AG09309 (cell line): ENCODE data around the gene TMEM205.

Source experiments
- DNase-seq: peaks from one replicate; pipeline ENCODE4 v3.0.0-alpha.2; 2010; ENCODE audit warnings: low read depth
- H3K4me3 ChIP-seq: 2 replicates; pipeline ENCODE4 v1.5.1; 2011; ENCODE audit warnings: mild to moderate bottlenecking, low read depth, low read length, moderate library complexity; ENCODE audit not compliant: control insufficient read depth
- TF ChIP-seq, protein P1 (sequence below): IDR thresholded peaks from 2 replicates; pipeline ENCODE4 v1.5.1; 2011; ENCODE audit warnings: mild to moderate bottlenecking, low read depth, low read length, inconsistent platforms; ENCODE audit not compliant: insufficient read depth, control insufficient read depth; ENCODE audit errors: missing control alignments

Gene TMEM205

DNA sequence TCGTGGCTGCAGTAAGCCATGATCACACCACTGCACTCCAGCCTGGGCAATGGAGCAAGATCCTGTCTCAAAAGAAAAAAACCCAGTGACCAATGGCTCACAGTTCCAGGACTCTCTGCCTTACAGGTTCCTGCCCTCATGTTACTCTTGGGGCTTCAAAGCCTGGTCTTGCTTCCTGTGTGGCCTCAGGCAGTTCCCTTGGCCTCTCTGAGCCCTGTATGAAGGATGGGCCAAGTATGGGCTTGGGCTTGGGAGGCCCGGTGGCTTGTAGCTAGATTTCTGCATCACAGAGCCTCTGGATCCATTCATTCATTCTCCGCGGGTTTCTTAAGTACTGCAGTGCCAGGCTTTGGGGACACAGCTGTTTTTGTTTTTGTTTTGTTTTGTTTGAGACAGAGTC, 50.9 kb downstream of the TMEM205 start:
- TF ChIP-seq, protein P1, sequence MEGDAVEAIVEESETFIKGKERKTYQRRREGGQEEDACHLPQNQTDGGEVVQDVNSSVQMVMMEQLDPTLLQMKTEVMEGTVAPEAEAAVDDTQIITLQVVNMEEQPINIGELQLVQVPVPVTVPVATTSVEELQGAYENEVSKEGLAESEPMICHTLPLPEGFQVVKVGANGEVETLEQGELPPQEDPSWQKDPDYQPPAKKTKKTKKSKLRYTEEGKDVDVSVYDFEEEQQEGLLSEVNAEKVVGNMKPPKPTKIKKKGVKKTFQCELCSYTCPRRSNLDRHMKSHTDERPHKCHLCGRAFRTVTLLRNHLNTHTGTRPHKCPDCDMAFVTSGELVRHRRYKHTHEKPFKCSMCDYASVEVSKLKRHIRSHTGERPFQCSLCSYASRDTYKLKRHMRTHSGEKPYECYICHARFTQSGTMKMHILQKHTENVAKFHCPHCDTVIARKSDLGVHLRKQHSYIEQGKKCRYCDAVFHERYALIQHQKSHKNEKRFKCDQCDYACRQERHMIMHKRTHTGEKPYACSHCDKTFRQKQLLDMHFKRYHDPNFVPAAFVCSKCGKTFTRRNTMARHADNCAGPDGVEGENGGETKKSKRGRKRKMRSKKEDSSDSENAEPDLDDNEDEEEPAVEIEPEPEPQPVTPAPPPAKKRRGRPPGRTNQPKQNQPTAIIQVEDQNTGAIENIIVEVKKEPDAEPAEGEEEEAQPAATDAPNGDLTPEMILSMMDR, result no peak

DNA sequence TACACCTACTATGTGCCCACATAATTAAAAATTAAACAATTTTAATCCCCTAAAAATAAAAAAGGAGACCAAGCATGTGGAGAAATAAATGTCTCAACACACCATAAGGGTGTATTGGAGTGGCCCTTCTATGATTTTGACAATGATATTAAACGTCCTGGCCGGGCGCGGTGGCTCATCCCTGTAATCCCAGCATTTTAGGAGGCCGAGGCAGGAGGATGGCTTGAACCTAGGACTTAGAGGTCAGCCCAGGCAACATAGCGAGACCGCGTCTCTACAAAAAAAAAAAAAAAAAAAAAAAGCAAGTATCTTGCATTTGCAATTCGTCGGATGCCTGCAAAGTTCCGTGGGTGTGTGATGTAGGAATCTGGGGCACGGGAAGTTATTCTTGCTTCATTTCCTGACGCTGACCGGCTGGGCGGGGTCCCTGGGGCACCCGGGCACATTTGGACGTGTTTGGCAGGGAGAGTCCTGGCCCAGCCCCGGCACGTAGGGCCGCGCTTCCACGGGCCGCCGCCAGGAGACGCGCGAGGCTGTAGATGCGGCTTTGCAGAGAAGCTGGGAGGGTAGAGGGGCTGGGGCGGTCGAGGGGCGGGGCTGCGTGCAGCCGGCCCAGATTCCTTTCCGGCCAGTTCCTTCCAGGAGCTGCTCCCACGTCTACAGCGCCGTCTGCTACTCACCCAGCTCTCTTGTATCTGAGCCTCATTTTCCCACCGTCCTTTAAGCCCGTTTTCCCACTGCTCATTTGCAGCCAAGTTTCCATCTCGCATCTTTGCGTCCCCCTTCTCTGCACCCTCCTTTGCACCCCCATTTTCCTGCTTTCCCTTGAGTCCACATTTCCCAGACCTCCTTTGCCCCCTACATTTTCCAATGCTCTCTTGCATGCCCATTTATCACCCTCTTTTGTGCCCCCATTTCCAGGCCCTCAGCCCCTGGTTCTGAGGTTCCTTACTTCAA, 52.4 kb downstream of the TMEM205 start:
- H3K4me3 ChIP-seq, result peak overlapping the region; percentile 27
- TF ChIP-seq, protein P1, result peak; percentile 98

More for the DNA sequence above, 50.9 kb downstream of the TMEM205 start:
- DNase-seq, result no peak
- no peak overlapping the region for H3K4me3 ChIP-seq

More for the DNA sequence above, 52.4 kb downstream of the TMEM205 start:
- peak; percentile 46 for DNase-seq
